Mucosa of descending colon (tissue), 3 donors: ENCODE results near the gene SOBP. TPM values are rescaled to one million over a fixed set of nuclear protein-coding genes. Genes with fewer than 3 reads are reported as not detected.

Experiments used
- ATAC-seq: fragments of 200-7000 bp; cut with Tn5 transposase; one replicate; pipeline ENCODE4 v1.9.1; 2020; ENCODE audit warnings: mild to moderate bottlenecking, moderate library complexity
- DNase-seq, 3 donors: peaks; one replicate each; pipeline ENCODE4 v3.0.0-alpha.2; 2020
- H3K36me3 ChIP-seq: fragments of 200-600 bp; one replicate; pipeline ENCODE4 v1.8.0; 2021; ENCODE audit warnings: low read depth, mild to moderate bottlenecking
- H3K4me1 ChIP-seq: fragments of 200-600 bp; one replicate; pipeline ENCODE4 v1.8.0; 2021; ENCODE audit warnings: low read depth, mild to moderate bottlenecking
- H3K4me3 ChIP-seq: fragments of 200-600 bp; one replicate; pipeline ENCODE4 v1.8.0; 2021; ENCODE audit warnings: mild to moderate bottlenecking
- H3K9me3 ChIP-seq: fragments of 200-600 bp; one replicate; pipeline ENCODE4 v1.8.0; 2021; ENCODE audit warnings: mild to moderate bottlenecking
- CTCF ChIP-seq: fragments of 200-600 bp; IDR thresholded peaks from one replicate; pipeline ENCODE4 v1.8.0; 2022; ENCODE audit warnings: antibody characterized with exemption, mild to moderate bottlenecking
- intact Hi-C, 2 donors: fragments of 100-400 bp; cut with DNase I in 1 of 2; cut with micrococcal nuclease in 1 of 2; formaldehyde crosslinking; loops; one replicate each; pipeline versions ENCODE4 v1.11.0 to v1.11.1; 2022; cut with DNase I, micrococcal nuclease
- total RNA-seq, 3 donors: library from RNA; stranded (reverse); fragmentation: NEBNext Ultra II Directional in 2 of 3; extraction: Animal tissue kit (Norgen Biotek cat#: 25700) in 2 of 3; gene quantifications; one replicate each; pipeline versions ENCODE4 v1.2.1 to v1.2.4, GENCODE V29; 2021 to 2023
- donor health status: DM: no; HTN: no; CAD: no; lungs with moderate emphysema.
- donor health status: DM: no; HTN: no; CAD: no.
- donor health status: DM: no; HTN: yes; CAD: no.

The SOBP gene
- total RNA-seq, 3 donors from 2014 or later, result 1.2 to 31.5 (median 2.5) TPM

DNA sequence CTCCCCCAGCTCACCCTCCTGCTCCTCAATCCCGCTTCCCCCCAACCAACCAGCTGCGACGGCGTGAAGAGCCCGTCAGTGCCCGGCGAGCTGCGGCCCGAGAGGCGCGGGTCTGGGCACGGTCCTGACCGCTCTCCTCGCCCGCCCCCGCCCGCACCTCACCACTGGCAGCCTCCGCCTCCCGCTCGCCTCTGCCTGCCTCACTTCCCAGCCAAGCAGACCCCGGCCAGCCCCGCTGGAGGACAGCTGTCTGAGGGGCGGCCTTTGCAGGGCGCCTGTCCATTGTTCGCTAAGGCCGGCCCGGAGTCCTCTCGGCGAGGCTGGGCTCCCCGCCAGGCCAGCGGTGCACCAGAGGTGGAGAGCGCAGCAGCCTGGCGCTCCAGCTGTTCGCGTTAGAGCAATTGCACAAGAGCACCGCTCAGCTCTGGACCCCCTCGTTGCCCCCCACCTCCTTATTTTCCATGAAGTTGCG, 1.3 kb downstream of the SOBP start:
- TF ChIP-seq CTCF, result no peak
- ATAC-seq, result peak; percentile 48
- H3K4me1 ChIP-seq, result peaks cover 26% of the 10 kb centered on the region
- no peak overlapping the region for H3K4me3 ChIP-seq
- no peaks in the 10 kb centered on the region for H3K9me3 ChIP-seq
- DNase-seq, result peak; percentile 46 to 65 (median 62)
- no peaks in the 10 kb centered on the region for H3K36me3 ChIP-seq
- intact Hi-C loops, result no loop called here

- ATAC-seq (no peak), DNase-seq (no peak)
- H3K9me3 ChIP-seq, result no peaks in the 10 kb centered on the region
- no peaks in the 10 kb centered on the region for H3K36me3 ChIP-seq
- no peak overlapping the region for H3K4me3 ChIP-seq
- intact Hi-C loops, result no loop called here
- peaks cover 26% of the 10 kb centered on the region for H3K4me1 ChIP-seq
- TF ChIP-seq CTCF, result no peak
Measured at GRCh38 chr6:107491760-107492660, 2.1 kb downstream of the SOBP start.

- DNase-seq (no peak), ATAC-seq (no peak)
- H3K4me3 ChIP-seq, result no peak overlapping the region
- no peaks in the 10 kb centered on the region for H3K9me3 ChIP-seq
- intact Hi-C loops, result no loop called here
- no peak for TF ChIP-seq CTCF
- H3K4me1 ChIP-seq, result peaks cover 24% of the 10 kb centered on the region
- H3K36me3 ChIP-seq, result no peaks in the 10 kb centered on the region
Measured at GRCh38 chr6:107493158-107494057, 3.5 kb downstream of the SOBP start.

- TF ChIP-seq CTCF, result no peak
- no peak for ATAC-seq
- DNase-seq, result no peak
- H3K4me3 ChIP-seq, result no peak overlapping the region
- intact Hi-C loops, result no loop called here
- H3K4me1 ChIP-seq, result peaks cover 13% of the 10 kb centered on the region
- no peaks in the 10 kb centered on the region for H3K36me3 ChIP-seq
- no peaks in the 10 kb centered on the region for H3K9me3 ChIP-seq
Measured at GRCh38 chr6:107495196-107495643, 5.3 kb downstream of the SOBP start.

- H3K4me3 ChIP-seq, result no peak overlapping the region
- DNase-seq, result no peak
- intact Hi-C loops, result no loop called here
Measured at GRCh38 chr6:107495971-107496370, 6.1 kb downstream of the SOBP start.

More at GRCh38 chr6:107495971-107496370, 6.1 kb downstream of the SOBP start:
- TF ChIP-seq CTCF, result no peak
- no peaks in the 10 kb centered on the region for H3K9me3 ChIP-seq
- H3K4me1 ChIP-seq, result peaks cover 7% of the 10 kb centered on the region
- H3K36me3 ChIP-seq, result no peaks in the 10 kb centered on the region
- ATAC-seq, result no peak
